GM21423 (cell line): ENCODE data around the gene ERGIC3.

Experiments
- ATAC-seq: cut with Tn5 transposase; IDR thresholded peaks from one replicate; pipeline ENCODE4 v1.9.1; 2021; ENCODE audit warnings: mild to moderate bottlenecking, moderate library complexity; ENCODE audit not compliant: unreplicated experiment

ERGIC3 gene

DNA sequence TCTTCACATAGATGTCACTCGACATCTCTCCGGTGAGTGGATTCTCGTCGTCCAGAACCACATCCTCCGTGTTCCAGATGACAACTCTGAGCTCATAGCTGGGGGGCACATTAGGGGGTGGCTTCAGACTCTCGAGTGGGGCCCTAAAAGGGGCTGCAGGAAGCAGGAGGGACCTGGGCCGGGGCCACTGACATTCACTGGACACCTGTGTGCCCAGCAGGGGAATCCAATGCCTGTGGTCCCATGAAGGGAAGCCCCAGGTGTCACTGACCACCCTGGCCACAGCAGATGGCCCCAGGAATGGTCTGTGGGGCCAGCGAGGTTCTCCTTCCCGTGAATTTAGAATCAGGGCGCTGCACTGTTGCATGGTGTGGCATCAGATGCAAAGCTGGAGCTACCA is 18.7 kb downstream of the ERGIC3 start:
- no peak for ATAC-seq

DNA sequence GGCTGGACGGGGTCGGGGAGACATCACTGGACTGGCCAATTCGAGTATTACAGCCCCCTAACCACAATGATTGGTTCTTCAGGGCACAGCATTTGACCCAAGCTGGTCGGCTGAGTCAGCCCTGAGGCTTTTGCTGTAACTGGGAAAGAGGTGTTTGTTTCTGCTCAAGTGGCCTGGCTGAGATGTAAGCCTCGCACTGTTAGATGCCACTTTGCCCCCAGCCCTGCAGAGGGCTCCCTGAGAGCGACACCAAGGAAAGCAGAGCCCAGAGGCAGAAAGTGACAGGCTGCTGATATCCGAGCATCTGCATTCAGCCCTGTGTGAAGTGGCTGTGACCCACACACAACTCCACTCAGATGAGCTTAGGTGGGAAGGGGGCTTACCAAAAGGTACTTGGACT is 19.4 kb downstream of the ERGIC3 start:
- no peak for ATAC-seq

DNA sequence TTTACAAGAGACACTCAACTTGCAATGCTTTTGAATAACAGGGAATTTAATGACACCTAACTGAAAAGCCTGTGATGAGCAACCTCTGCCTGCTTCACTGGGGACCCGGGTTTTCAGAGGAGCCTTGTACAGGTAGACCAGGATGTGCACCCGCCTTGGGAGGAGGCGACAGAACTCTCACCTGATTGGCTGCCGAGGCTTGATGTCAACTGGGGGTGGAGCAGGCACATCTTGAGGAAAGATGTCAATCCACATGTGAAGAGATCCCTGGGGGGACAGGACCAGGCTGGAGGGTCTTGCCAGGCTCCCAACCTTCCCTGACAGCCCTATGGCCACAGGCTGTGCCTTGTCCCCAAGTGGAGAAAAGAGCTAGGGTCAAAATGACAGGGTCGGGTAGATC is 19.8 kb downstream of the ERGIC3 start:
- no peak for ATAC-seq

DNA sequence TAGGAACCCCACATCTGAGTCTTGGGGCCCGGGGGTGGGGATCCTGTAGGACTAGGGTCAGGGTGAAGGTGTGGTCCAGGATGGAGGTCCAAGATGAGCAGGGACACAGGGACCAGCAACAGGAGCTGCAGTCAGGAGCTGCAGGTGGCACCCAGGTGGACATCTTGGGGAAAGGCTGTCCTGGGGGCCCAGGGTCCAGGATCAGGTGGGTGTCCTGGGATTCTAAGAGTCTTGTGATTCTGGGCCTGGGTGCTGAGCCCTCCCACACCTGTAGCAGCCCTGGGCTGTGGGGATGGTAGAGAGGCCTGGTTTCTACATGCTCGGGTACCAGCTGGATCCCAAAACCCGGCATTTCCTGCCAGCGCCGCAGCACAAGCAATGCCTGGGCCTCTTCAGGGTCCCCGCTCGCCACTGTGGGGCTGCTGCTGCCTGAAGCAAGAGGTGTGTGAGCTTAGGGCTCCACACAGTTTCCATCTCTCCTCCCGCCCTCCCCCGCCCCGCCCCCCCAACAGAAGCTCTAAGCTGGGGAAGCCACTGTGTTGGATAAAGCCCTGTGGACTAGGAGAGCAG is 20.7 kb downstream of the ERGIC3 start:
- no peak for ATAC-seq

DNA sequence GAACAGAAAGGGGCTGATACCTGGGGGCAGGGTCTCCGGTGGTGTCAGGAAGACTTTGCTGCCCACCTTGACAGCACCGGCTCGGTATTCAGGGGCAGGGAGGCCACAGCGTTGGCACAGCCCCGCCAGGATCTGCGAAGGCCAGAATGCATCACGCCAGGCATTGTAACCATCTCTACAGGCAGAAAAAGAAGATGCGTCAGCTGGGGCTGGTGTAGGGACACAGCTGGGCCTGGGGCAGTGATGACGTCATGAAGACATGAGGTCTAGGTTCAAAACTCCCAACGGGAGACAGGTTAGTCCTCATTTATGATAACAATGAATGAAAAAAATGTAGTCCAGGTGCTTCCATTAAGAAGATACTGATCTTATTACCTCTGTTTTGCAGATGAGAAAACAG is 22.0 kb downstream of the ERGIC3 start:
- ATAC-seq, result no peak

DNA sequence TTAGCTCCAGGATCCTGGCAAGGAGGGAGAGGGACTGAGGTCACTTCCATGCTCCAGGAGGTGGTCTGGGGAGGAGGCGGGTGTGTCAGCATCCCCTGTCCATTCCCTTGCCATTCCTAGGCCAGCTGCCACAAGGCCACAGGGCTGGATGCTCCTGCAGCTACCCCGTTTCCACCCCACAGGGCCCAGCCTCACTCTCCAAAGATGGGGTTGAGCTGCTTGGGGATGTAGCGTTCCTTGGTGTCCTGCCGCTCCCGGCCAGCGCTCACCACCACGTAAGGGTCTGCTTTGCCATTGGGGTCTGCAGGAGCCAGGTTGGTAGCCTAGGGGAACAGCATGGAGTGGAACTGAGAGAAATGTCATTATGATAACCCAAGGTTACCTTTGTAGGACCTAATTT is 23.0 kb downstream of the ERGIC3 start:
- no peak for ATAC-seq

DNA sequence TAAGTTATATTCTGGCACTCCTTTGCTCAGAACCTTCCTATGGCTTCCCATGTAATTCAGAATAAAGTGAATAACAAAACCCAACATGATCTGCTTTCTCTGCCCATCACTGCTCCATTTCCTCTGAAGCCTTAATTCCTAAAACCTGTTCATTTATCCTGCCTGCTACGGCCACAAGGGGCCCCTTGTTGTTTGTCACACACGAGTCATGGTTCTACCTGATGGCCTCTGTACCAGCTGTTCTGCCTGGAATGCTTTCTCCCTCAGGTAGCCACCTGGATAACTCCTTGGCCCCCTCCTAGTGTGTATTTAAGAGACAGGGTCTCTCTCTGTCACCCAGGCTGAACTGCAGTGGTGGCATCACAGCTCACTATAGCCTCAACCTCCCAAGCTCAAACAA is 26.8 kb downstream of the ERGIC3 start:
- no peak for ATAC-seq

DNA sequence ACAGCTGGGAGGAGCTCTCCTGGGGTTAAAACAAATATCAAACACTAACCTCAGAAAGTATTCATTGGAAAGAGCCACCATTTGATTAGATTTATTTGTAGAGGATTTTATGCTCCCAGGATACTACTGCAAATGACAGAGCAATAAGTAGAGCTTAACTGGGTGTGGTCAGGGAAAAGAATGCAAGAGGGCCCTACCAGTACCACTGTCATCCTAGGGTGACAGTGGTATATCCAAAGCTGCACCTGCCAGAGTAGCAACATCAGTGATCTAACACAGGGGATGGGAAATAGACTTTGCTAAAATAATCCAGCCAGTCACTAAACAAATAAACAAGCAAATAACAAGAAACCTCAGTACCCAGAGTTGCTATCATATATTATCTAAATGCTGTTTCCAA is 29.7 kb downstream of the ERGIC3 start:
- ATAC-seq, result no peak

DNA sequence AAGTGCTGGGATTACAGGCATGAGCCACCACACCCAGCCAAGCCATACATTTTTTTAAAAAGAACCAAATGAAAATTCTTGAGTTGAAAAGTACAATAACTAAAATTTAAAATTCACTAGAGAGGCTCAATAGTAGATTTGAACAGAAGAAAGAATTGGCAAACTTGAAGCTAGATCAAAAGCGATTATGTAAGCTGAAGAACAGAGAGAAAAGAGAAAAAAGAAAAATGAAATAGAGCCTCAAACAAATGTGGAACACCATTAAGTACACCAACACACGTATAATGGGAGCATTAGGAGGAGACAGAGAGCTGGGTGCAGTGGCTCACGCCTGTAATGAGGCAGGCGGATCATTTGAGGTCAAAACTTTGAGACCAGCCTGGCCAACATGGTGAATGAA is 31.0 kb downstream of the ERGIC3 start:
- no peak for ATAC-seq

DNA sequence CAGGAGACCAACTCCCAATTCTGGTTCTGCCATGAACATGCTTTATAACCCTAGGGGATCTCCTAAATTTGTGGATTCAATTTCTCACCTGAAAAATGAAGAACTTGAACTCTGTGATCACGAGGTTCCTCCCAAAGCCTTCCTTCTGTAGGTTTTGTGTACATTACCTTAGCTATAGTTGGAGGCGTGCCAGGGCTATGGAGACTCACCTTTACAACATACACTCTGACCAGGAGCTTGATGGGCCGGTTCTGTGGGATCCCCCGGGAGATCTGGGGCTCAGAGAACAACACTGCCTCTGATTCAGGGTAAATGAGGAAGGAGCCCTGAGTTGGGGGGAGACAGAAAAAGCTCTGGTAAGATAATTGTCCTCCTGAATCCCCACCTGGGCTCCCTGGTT is 34.1 kb downstream of the ERGIC3 start:
- no peak for ATAC-seq

DNA sequence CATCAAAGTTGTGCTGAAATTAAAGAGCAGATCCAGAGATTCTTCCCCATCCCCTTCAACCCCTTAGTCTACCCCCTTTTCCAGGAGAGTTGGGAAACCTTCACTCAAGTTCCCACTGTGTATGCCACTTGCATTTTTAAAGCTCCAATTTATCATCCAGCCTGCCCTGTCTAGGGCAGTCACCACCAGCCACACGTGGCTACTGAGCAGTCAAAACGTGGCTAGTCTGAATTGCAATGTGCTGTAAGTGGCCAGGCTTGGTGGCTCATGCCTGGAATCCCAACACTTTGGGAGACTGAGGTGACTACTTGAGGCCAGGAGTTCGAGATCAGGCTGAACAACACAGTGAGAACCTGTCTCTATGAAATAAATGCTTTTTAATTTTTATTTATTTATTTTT is 34.9 kb downstream of the ERGIC3 start:
- no peak for ATAC-seq

DNA sequence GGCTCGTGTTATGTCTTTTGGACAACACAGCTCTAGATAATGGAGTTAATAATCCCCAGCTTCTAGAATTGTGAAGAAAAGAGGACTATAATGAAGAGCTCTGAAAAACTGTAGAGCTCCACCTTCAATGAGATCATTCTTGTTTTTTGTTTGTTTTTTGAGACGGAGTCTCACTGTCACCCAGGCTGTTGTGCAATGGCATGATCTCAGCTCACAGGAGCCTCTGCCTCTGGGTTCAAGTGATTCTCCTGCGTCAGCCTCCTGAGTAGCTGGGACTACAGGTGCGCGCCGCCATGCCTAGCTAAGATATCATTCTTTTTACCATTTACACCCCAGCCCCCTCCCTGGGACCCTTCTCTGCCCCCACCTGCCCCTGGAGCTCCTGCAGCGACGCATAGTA is 36.6 kb downstream of the ERGIC3 start:
- ATAC-seq, result no peak

DNA sequence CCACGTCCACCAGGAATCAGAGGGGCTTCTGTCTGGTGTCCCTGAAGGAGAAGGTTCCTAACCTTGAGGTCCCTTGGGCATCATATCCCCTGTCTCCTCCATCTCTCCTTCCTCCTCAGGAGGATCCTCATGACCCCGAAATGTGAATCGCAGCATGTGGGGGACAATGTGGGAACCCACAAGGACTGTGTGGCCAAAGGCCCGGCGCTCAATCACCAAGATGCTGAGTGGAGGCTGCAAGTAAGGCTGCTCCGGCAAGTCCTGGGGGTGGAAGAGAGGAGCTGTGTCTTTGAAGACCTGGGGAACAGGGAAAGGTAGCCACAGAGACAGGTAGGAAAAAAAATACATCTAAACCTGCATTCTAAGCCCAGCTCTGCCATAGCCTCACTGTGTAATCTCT is 37.3 kb downstream of the ERGIC3 start:
- ATAC-seq, result no peak

DNA sequence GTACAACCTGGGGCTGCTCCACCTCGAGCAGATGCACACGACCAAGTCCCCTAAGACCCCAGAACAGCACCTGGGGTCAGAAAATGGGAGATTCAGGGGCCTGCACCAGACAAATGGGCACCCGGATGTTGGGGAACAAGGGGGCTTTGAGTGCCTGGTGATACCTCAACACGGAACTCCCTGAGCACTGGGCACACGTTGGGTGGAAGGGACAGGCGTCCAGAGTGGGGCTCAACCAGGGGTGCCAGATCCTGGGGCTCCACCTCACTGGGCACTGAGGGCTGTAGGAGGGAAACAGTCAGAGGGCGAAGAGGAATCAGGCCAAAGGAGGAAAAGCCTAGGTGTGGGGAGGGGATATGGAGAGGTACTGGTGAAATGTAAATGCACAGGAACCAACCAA is 40.3 kb downstream of the ERGIC3 start:
- ATAC-seq, result no peak

DNA sequence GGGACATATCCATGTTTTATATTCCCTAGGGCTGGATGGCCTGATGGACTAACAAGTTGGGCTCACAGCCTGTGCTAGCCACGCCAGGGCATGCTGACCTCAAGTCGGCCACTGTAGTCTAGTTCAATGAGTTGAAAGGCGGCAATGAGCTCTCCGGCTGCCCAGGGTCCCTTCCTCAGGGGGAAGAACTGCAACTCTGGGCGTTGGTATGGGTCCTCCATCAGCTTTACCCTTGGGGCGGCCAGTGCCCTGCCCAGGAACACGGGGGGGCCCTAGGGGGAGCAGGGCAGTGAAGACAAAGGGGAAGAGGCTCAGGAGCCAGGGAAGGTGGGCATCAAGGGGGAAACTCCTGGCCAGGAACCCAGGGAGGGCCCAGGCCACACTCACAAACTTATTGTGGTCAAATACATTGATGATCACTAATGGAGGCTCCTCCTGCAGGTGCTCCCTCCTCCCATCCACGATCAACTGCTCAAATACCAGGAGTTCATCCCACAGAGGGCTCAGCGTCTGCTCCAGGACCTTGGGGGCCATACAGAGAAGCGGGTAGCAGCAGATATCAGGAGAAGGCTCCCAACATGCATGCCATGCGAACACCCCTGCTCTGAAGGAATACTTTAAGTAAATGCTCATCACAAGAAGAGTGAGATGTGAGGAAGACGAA is 41.0 kb downstream of the ERGIC3 start:
- ATAC-seq, result no peak

DNA sequence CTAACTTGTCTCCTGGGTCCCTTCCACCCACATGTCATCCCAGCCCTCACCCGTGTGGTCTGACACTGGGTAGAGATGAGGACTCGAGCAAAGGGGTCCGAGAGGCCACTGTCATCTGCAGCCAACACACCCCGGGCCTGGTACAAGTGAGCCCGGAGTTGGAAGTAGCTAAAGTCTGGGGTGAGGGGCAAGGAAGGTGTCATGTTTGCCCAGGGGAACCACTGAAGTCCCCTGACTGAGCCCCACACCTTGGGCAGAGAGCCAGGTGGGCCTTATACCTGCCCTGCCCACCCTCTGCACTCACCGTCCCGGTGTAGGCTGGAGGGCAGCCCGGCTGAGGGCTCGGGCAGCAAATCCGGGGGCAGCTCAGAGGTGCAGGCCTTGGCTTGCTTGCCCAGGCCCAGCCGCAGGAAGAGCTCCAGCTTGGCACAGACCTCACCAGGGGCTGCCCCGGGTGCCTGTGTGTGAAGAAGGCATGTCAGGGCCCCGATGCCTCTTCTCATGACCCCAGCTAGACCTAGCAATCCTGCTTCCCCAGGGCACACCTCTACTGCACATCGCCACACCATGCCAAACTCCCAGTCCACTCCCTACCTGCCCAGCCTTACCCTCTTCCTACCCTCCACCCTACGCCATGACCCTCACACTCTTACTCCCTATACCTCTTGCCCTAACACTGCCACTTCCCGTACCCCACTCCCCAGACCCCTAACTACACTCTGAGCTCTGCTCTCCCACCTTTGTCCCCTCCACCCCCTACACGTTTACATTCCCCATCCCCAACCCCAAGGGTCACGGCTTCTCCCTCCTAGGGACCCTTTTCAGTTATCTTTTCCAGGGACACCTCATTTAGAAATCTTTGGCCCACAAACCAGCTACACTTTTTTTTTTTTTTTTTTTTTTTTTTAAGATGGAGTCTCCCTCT is 42.0 kb downstream of the ERGIC3 start:
- no peak for ATAC-seq

DNA sequence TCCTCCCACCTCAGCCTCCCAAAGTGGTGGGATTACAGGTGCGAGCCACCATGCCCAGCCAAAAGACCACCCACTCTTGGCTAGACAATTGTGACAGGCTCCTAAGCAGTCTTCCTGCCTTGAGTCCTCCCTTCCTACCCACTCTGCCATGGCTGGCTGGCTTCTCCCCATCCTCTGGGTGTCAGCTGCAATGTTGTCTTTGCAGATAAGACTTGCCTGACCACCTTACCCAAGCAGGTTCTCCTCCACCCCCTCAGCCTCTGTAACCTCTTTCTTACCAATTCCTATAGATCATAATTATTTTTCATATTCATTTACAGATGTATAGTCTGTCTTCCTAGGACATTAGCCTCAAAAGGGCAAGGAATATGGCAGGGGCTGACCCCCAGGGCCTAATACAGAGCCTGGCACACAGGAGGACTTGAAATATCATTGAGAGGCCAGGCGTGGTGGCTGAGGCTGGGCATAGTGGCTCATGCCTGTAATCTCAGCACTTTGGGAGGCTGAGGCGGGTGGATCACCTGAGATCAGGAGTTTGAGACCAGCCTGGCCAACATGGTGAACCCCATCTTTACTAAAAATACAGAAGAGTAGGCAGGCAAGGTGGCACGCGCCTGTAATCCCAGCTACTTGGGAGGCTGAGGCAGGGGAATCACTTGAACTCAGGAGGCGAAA is 45.0 kb downstream of the ERGIC3 start:
- ATAC-seq, result no peak

DNA sequence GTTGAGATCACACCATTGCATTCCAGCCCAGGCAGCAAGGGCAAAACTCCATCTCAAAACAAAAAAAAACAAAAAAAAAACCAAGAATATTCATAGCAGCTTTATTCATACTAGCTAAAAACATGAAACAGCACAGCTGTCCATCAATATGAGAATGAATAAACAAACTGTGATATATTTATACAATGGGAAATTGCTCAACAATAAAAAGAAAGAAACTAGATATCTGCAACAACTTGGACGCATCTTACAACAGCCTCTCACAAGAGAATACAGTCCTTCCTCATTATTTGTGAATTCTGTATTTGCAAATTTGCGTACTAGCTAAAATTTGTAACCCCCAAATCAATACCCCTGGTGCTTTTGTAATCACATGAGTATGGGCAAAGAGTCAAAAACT is 45.6 kb downstream of the ERGIC3 start:
- no peak for ATAC-seq

DNA sequence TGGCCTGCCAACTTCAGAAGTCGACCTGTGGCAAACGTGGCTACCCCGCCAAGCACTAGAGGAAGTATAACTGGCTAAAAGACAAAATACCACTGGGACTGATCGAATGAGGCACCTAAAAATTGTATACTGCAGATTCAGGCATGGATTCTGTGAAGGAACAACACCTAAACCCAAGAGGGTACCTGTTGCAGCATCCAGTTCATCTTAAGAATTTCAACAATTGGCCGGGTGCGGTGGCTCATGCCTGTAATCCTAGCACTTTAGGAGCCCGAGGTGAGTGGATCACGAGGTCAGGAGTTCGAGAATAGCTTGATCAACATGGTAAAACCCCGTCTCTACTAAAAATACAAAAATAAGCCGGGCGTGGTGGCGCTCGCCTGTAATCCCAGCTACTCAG is 46.5 kb downstream of the ERGIC3 start:
- ATAC-seq, result no peak

DNA sequence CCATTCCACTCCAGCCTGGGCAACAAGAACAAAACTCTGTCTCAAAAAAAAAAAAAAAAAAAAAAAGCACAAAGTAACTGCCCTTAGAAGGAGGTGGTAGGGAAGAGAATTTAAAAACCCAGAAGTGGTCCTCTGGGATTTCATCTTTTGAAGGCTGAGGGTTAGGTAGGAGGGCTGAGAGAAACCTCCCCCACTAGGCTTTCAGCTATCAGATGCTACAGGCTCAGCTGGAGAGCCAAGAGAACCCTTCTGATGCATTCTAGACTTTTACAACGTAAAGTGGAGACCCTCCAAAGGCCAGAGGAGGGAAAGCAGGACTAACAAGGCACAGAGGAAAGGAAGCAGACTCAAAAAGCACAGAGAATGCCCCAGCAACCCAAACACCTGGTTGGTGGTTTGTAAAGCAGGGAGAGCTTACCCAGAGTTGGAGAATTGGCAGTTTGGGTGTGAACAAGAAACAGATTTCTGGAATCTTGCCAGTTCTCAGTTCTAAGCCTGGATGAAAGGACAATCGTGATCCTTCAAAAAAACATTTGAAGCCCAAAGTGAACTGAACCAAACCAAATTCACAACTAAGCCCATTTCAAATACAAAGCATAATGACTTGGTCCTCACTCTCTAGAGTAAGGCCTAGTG is 50.6 kb downstream of the ERGIC3 start:
- no peak for ATAC-seq

DNA sequence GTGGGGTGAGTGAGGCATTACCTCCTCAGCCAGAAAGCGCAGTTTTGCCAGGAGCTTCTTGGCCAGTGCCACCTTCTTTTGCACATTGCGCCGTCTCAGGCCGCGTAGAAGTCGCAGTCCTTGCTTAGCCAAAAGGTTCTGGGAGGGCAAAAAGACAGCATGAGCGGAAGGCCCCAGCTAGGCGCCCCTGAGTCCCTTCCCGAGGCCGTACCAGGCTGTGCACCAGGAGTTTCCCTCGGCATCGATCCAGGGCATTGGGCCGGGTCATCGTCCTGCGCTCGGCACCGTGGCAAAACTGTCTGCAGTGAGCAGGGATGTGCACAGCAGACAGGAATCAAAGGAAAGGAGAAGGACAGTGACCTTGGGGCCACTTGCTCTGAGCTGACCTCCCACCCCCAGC is 53.6 kb downstream of the ERGIC3 start:
- ATAC-seq, result no peak
